Adrenal gland (tissue), 5 donors: ENCODE data around the gene PRKCB.

ENCODE experiments used
- CTCF ChIP-seq, 6 experiments: fragments of 450-650 bp in 4 of 6; fragments of 200-600 bp in 2 of 6; sonication (generic) in 1 of 6; IDR thresholded peaks; 1 replicate in 5 of 6; 2 replicates in 1 of 6; pipeline versions ENCODE4 v1.5.1 to v1.8.0; 2016 to 2021; ENCODE audit warnings: antibody characterized with exemption in 6 of 6, mild to moderate bottlenecking in 2 of 6, moderate library complexity in 1 of 6
- POLR2A ChIP-seq, 2 donors: fragments of 450-650 bp; IDR thresholded peaks; one replicate each; pipeline ENCODE4 v1.6.1; 2017; ENCODE audit warnings: antibody characterized with exemption in 2 of 2, mild to moderate bottlenecking in 2 of 2, moderate library complexity in 1 of 2
- donor health status: DM: no; HTN: no; CAD: no.

GRCh38 chr16:24085666-24086065 lies 249.9 kb downstream of the PRKCB start:
- TF ChIP-seq POLR2A (IDR thresholded peaks at IDR 0.05) (no peak), CTCF (IDR thresholded peaks at IDR 0.05) (no peak)
